Stomach (tissue), 9 donors: ENCODE measurements around the gene REP15. TPM values are rescaled to one million over a fixed set of nuclear protein-coding genes. Genes with fewer than 3 reads are reported as not detected.

Source experiments
- DNase-seq, 2 donors: peaks; one replicate each; pipeline versions ENCODE4 v3.0.0 to v3.0.0-alpha.2; 2013 to 2019
- H3K27ac ChIP-seq, 5 donors: fragments of 200-600 bp in 4 of 5; sonication (generic) in 4 of 5; one replicate each; pipeline ENCODE4 v1.5.1; 2013 to 2019; ENCODE audit warnings: mild to moderate bottlenecking in 1 of 5, moderate library complexity in 1 of 5
- H3K27me3 ChIP-seq, 3 donors: fragments of 200-600 bp; sonication (generic); one replicate each; pipeline ENCODE4 v1.5.1; 2017 to 2019; ENCODE audit warnings: mixed run types in 1 of 3
- H3K36me3 ChIP-seq, 4 donors: fragments of 200-600 bp; sonication (generic); 1 replicate in 3 of 4; 2 replicates in 1 of 4; pipeline ENCODE4 v1.5.1; 2016 to 2019
- H3K4me1 ChIP-seq, 4 donors: fragments of 200-600 bp; sonication (generic); one replicate each; pipeline ENCODE4 v1.5.1; 2016 to 2019
- H3K4me3 ChIP-seq, 4 donors: fragments of 200-600 bp; sonication (generic) in 3 of 4; one replicate each; pipeline ENCODE4 v1.5.1; 2016 to 2019; ENCODE audit warnings: mild to moderate bottlenecking in 1 of 4
- H3K9me3 ChIP-seq, 4 donors: fragments of 200-600 bp; sonication (generic); one replicate each; pipeline ENCODE4 v1.5.1; 2016 to 2019
- CTCF ChIP-seq, 7 experiments: fragments of 450-650 bp in 4 of 7; fragments of 200-600 bp in 3 of 7; sonication (generic) in 3 of 7; IDR thresholded peaks; one replicate each; pipeline ENCODE4 v1.5.1; 2016 to 2019; ENCODE audit warnings: antibody characterized with exemption in 7 of 7, control low read depth in 2 of 7, mild to moderate bottlenecking in 1 of 7
- EP300 ChIP-seq: sonication (generic); formaldehyde crosslinking; IDR thresholded peaks from one replicate; pipeline ENCODE4 v1.6.1; 2017; ENCODE audit warnings: antibody characterized with exemption
- POLR2A ChIP-seq, 4 donors: fragments of 450-650 bp; IDR thresholded peaks; one replicate each; pipeline ENCODE4 v1.6.1; 2016; ENCODE audit warnings: antibody characterized with exemption in 4 of 4, control low read depth in 2 of 4, mild to moderate bottlenecking in 1 of 4, moderate library complexity in 1 of 4
- POLR2AphosphoS5 ChIP-seq, 3 donors: sonication (generic); formaldehyde crosslinking; IDR thresholded peaks; one replicate each; pipeline ENCODE4 v1.6.1; 2016; ENCODE audit warnings: antibody characterized with exemption in 3 of 3
- WGBS, 5 donors: extraction: QIAGEN DNeasy Blood & Tissue Kit in 3 of 5; methylation state at CpG; one replicate each; pipeline versions ENCODE4 v1.1.5 to v1.1.7; 2013 to 2018; 5-methylcytosine and 5-hydroxymethylcytosine counted together
- intact Hi-C: fragments of 100-400 bp; cut with DNase I; formaldehyde crosslinking; loops from one replicate; pipeline ENCODE4 v1.15.1; 2023; ENCODE audit warnings: low total_unique reads
- polyA plus RNA-seq, 3 donors: library from polyadenylated mRNA; stranded (reverse); fragments of 200-250 nt; gene quantifications; one replicate each; pipeline ENCODE4 v1.2.3, GENCODE V29; 2013
- total RNA-seq, 5 donors: library from RNA; depleted of rRNA; stranded (reverse); fragments of >200 nt; gene quantifications; one replicate each; pipeline versions ENCODE4 v1.1.0 to v1.2.3, GENCODE V29; 2014 to 2016
- donor health status: healthy with polysubstance abuse.
- donor health status: Bipolar disorder and iron deficiency.
- donor health status: healthy.

Gene REP15
- total and polyA plus RNA-seq, 8 donors = 3.0 to 115 (median 10.5) TPM

GRCh38 chr12:27705263-27705662 is 9.0 kb downstream of the REP15 start:
- Histone ChIP-seq H3K9me3 (no peaks in the 10 kb centered on the region), H3K27ac (no peak overlapping the region), H3K4me1 (peaks cover 0 to 12% (median 3%) of the 10 kb centered on the region in 4 donors), H3K27me3 (no peaks in the 10 kb centered on the region), H3K4me3 (no peak overlapping the region), H3K36me3 (no peaks in the 10 kb centered on the region)
- WGBS, 5 donors = 85 to 90% (median 89%) methylated on average over 6 to 8 of the region's 8 CpGs
- intact Hi-C loops = no loop called here
- TF ChIP-seq POLR2AphosphoS5 (IDR thresholded peaks at IDR 0.05) (no peak), EP300 (no peak), POLR2A (IDR thresholded peaks at IDR 0.05) (no peak), CTCF (IDR thresholded peaks at IDR 0.05) (no peak)
- no peak for DNase-seq

GRCh38 chr12:27707216-27707615 is 11.0 kb downstream of the REP15 start:
- Histone ChIP-seq H3K4me3 (no peak overlapping the region), H3K27me3 (no peaks in the 10 kb centered on the region), H3K27ac (no peak overlapping the region), H3K36me3 (no peaks in the 10 kb centered on the region), H3K4me1 (peaks cover 7 to 22% (median 13%) of the 10 kb centered on the region in 4 donors), H3K9me3 (no peaks in the 10 kb centered on the region)
- DNase-seq = no peak
- intact Hi-C loops = no loop called here
- no peak for TF ChIP-seq POLR2A (IDR thresholded peaks at IDR 0.05)
- TF ChIP-seq CTCF (IDR thresholded peaks at IDR 0.05) = no peak
- no peak for TF ChIP-seq EP300
- no peak for TF ChIP-seq POLR2AphosphoS5 (IDR thresholded peaks at IDR 0.05)
- 31 to 57% (median 46%) methylated on average over 2 of the region's 2 CpGs for WGBS, 5 donors

- intact Hi-C loops = no loop called here
- Histone ChIP-seq H3K9me3 (no peaks in the 10 kb centered on the region), H3K36me3 (peaks cover 0 to 7% (median 1%) of the 10 kb centered on the region in 4 donors), H3K4me3 (peak overlapping the region; percentile 73 to 97 (median 90)), H3K27ac (peak overlapping the region; percentile 75 to 90 (median 87)), H3K27me3 (no peaks in the 10 kb centered on the region), H3K4me1 (peaks cover 12 to 29% (median 26%) of the 10 kb centered on the region in 4 donors)
- 58 to 86% (median 81%) methylated on average over 12 of the region's 12 CpGs for WGBS, 5 donors
- no peak for DNase-seq
- no peak for TF ChIP-seq POLR2AphosphoS5 (IDR thresholded peaks at IDR 0.05)
- no peak for TF ChIP-seq CTCF (IDR thresholded peaks at IDR 0.05)
- no peak for TF ChIP-seq EP300
- no peak for TF ChIP-seq POLR2A (IDR thresholded peaks at IDR 0.05)
Observed at GRCh38 chr12:27709212-27709931, 13.1 kb downstream of the REP15 start.

- H3K27ac ChIP-seq = peak overlapping the region; percentile 80 to 90 (median 87)
- 4 to 18% (median 11%) methylated on average over 24 of the region's 24 CpGs for WGBS, 5 donors
- H3K9me3 ChIP-seq = no peaks in the 10 kb centered on the region
- H3K27me3 ChIP-seq = no peaks in the 10 kb centered on the region
- H3K4me1 ChIP-seq = peaks cover 12 to 29% (median 26%) of the 10 kb centered on the region in 4 donors
- intact Hi-C loops = no loop called here
- H3K36me3 ChIP-seq = peaks cover 3 to 14% (median 6%) of the 10 kb centered on the region in 4 donors
- peak in 1 of 2 donors; percentile 83 for DNase-seq
- H3K4me3 ChIP-seq = peak overlapping the region; percentile 73 to 97 (median 90)
- TF ChIP-seq CTCF (IDR thresholded peaks at IDR 0.05) = no peak
- no peak for TF ChIP-seq POLR2A (IDR thresholded peaks at IDR 0.05)
- TF ChIP-seq POLR2AphosphoS5 (IDR thresholded peaks at IDR 0.05) = no peak
- no peak for TF ChIP-seq EP300
Observed at GRCh38 chr12:27709932-27710591, 13.8 kb downstream of the REP15 start.
